Activated CD8-positive, alpha-beta T cell treated with anti-CD3 and anti-CD28 coated beads for 36 hours (primary cell): ENCODE measurements around the gene TRIP6. TPM values are rescaled to one million over a fixed set of nuclear protein-coding genes. Genes with fewer than 3 reads are reported as not detected.

Experiments
- ATAC-seq: fragments of 200-7000 bp; cut with Tn5 transposase; one replicate; pipeline ENCODE4 v1.10.0; 2021; ENCODE audit warnings: mild to moderate bottlenecking, moderate library complexity
- CTCF ChIA-PET: fragments of 350-600 bp; sonication (Branson Sonifier 250); formaldehyde crosslinking; loops from one replicate; lab custom pipeline; 2021; ENCODE audit warnings: antibody characterized with exemption; lab: Charles Lee
- POLR2A ChIA-PET: fragments of 350-600 bp; sonication (Branson Sonifier 250); formaldehyde crosslinking; loops from one replicate; lab custom pipeline; 2021; ENCODE audit warnings: antibody characterized with exemption; lab: Charles Lee
- DNase-seq: peaks from one replicate; pipeline ENCODE4 v3.0.0-alpha.2; 2020
- H3K27ac Mint-ChIP-seq: one replicate; pipeline ENCODE4 v1.8.0; 2021; ENCODE audit warnings: mild to moderate bottlenecking, mixed read lengths
- H3K27me3 Mint-ChIP-seq: one replicate; pipeline ENCODE4 v1.8.0; 2021; ENCODE audit warnings: mixed read lengths
- H3K36me3 Mint-ChIP-seq: one replicate; pipeline ENCODE4 v1.8.0; 2021; ENCODE audit warnings: low read depth, mixed read lengths
- H3K4me1 Mint-ChIP-seq: one replicate; pipeline ENCODE4 v1.8.0; 2021; ENCODE audit warnings: low read depth, mixed read lengths
- H3K4me3 Mint-ChIP-seq: one replicate; pipeline ENCODE4 v1.8.0; 2021; ENCODE audit warnings: mild to moderate bottlenecking, moderate library complexity, mixed read lengths
- H3K9me3 Mint-ChIP-seq: one replicate; pipeline ENCODE4 v1.8.0; 2021; ENCODE audit warnings: mixed read lengths
- intact Hi-C: fragments of 100-400 bp; cut with micrococcal nuclease; formaldehyde crosslinking; loops from one replicate; pipeline ENCODE4 v1.10.0; 2022
- total RNA-seq, 2 experiments: library from RNA; stranded (reverse); gene quantifications; one replicate each; pipeline ENCODE4 v1.2.3, GENCODE V29; 2021
- TF ChIP-seq, protein P1 (sequence below): fragments of 200-600 bp; IDR thresholded peaks from one replicate; pipeline ENCODE4 v1.8.0; 2022; ENCODE audit warnings: antibody characterized with exemption, mild to moderate bottlenecking

TRIP6 gene
- total RNA-seq, 2 experiments from 2014 or later: 27.5 to 28.4 TPM

- Mint-ChIP-seq H3K9me3 (no peaks in the 10 kb centered on the region), H3K4me3 (peak overlapping the region; percentile 73), H3K27ac (peak overlapping the region; percentile 94), H3K27me3 (peaks cover 13% of the 10 kb centered on the region), H3K4me1 (peaks cover 52% of the 10 kb centered on the region), H3K36me3 (peaks cover 60% of the 10 kb centered on the region)
- POLR2A ChIA-PET: interaction anchor here (0.6 to 7.4 kb wide), 4 partner anchors 12 to 741 kb away, joined by 3 to 167 read pairs (median 4); partner anchors contain the start of genes FIS1, PLOD3, SRRT and ZNHIT1
- DNase-seq: peak; percentile 79
- CTCF ChIA-PET: interaction anchor here (0.6 to 2.6 kb wide), 8 partner anchors 10 to 235 kb away, joined by 3 to 9 read pairs (median 4); partner anchors contain the start of genes POP7, SLC12A9 and SRRT
- TF ChIP-seq, protein P1, sequence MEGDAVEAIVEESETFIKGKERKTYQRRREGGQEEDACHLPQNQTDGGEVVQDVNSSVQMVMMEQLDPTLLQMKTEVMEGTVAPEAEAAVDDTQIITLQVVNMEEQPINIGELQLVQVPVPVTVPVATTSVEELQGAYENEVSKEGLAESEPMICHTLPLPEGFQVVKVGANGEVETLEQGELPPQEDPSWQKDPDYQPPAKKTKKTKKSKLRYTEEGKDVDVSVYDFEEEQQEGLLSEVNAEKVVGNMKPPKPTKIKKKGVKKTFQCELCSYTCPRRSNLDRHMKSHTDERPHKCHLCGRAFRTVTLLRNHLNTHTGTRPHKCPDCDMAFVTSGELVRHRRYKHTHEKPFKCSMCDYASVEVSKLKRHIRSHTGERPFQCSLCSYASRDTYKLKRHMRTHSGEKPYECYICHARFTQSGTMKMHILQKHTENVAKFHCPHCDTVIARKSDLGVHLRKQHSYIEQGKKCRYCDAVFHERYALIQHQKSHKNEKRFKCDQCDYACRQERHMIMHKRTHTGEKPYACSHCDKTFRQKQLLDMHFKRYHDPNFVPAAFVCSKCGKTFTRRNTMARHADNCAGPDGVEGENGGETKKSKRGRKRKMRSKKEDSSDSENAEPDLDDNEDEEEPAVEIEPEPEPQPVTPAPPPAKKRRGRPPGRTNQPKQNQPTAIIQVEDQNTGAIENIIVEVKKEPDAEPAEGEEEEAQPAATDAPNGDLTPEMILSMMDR: no peak
- ATAC-seq: peak; percentile 31
- intact Hi-C loops: no loop called here
These were observed 20.5 kb downstream of the TRIP6 start for GRCh38 chr7:100887516-100888290.

GRCh38 chr7:100888291-100888987 is 21.3 kb downstream of the TRIP6 start:
- H3K36me3 Mint-ChIP-seq: peaks cover 55% of the 10 kb centered on the region
- peaks cover 47% of the 10 kb centered on the region for H3K4me1 Mint-ChIP-seq
- peak overlapping the region; percentile 73 for H3K4me3 Mint-ChIP-seq
- no peak for ATAC-seq
- no peak for DNase-seq
- POLR2A ChIA-PET: interaction anchor here (0.7 to 7.4 kb wide), 5 partner anchors 7 to 363 kb away, joined by 3 to 167 read pairs (median 3); partner anchors contain the start of genes PLOD3, SRRT, TRIP6 and ZNHIT1
- peak overlapping the region; percentile 94 for H3K27ac Mint-ChIP-seq
- no peaks in the 10 kb centered on the region for H3K9me3 Mint-ChIP-seq
- H3K27me3 Mint-ChIP-seq: peaks cover 17% of the 10 kb centered on the region
- CTCF ChIA-PET: interaction anchor here (1.2 to 2.6 kb wide), 5 partner anchors 11 to 183 kb away, joined by 3 to 9 read pairs (median 3); partner anchors contain the start of genes POP7 and SRRT
- intact Hi-C loops: no loop called here
- TF ChIP-seq, protein P1: no peak

- peaks cover 48% of the 10 kb centered on the region for H3K36me3 Mint-ChIP-seq
- peaks cover 23% of the 10 kb centered on the region for H3K27me3 Mint-ChIP-seq
- peak; percentile 37 for ATAC-seq
- intact Hi-C loops: no loop called here
- ChIA-PET CTCF (interaction anchor here (0.6 to 1.9 kb wide), 17 partner anchors 9 to 304 kb away, joined by 3 to 9 read pairs (median 4); partner anchors contain the start of genes POP7, SLC12A9 and SRRT), POLR2A (interaction anchor here (0.7 to 7.4 kb wide), 10 partner anchors 8 to 432 kb away, joined by 3 to 167 read pairs (median 3); partner anchors contain the start of genes IFT22, MOSPD3, MUC3A and PLOD3)
- H3K9me3 Mint-ChIP-seq: no peaks in the 10 kb centered on the region
- no peak for DNase-seq
- TF ChIP-seq, protein P1: no peak
- peak within 1 kb of the TSS; percentile 73 for H3K4me3 Mint-ChIP-seq
- peak within 1 kb of the TSS; percentile 94 for H3K27ac Mint-ChIP-seq
- peaks cover 43% of the 10 kb centered on the region for H3K4me1 Mint-ChIP-seq
These were observed 22.0 kb downstream of the TRIP6 start, which contains the start of gene UFSP1 for GRCh38 chr7:100888988-100889750. TSS of gene UFSP1 (minus strand) at chr7:100889715. CDS start at chr7:100889271, 444 bp downstream.

GRCh38 chr7:100890653-100891567 is 23.7 kb downstream of the TRIP6 start:
- peaks cover 27% of the 10 kb centered on the region for H3K27me3 Mint-ChIP-seq
- ChIA-PET POLR2A (interaction anchor here (1.0 to 7.4 kb wide), 3 partner anchors 15 to 353 kb away, joined by 3 to 167 read pairs (median 5); partner anchors contain the start of genes SLC12A9 and SRRT), CTCF (interaction anchor here (0.7 to 2.5 kb wide), 7 partner anchors 16 to 302 kb away, joined by 3 to 9 read pairs (median 6); partner anchors contain the start of gene SRRT)
- peak overlapping the region; percentile 73 for H3K4me3 Mint-ChIP-seq
- intact Hi-C loops: no loop called here
- no peak for DNase-seq
- H3K4me1 Mint-ChIP-seq: peaks cover 32% of the 10 kb centered on the region
- H3K36me3 Mint-ChIP-seq: peaks cover 31% of the 10 kb centered on the region
- TF ChIP-seq, protein P1: no peak
- no peak overlapping the region for H3K27ac Mint-ChIP-seq
- H3K9me3 Mint-ChIP-seq: no peaks in the 10 kb centered on the region
- ATAC-seq: no peak
